WI38 (cell line): Measurements from ENCODE around the gene BAG3.

Experiments
- H3K4me3 ChIP-seq: 2 replicates; pipeline ENCODE4 v1.5.1; 2011; ENCODE audit warnings: low read depth, mild to moderate bottlenecking, control low read depth, low read length
- CTCF ChIP-seq: IDR thresholded peaks from 2 replicates; pipeline ENCODE4 v1.5.1; 2012; ENCODE audit warnings: low read depth, mild to moderate bottlenecking, control low read depth, low read length

Gene BAG3

GRCh38 chr10:119650692-119651513 lies at the start of gene BAG3:
BAG3 (plus strand) TSS chr10:119651380; CDS start chr10:119651676, 296 bp downstream.
- H3K4me3 ChIP-seq = peak within 1 kb of the TSS; percentile 85
- no peak for TF ChIP-seq CTCF

GRCh38 chr10:119602241-119603095 lies 48.7 kb upstream of the BAG3 start:
- peak; percentile 73 for TF ChIP-seq CTCF
- H3K4me3 ChIP-seq = no peak overlapping the region

GRCh38 chr10:119604468-119604867 lies 46.7 kb upstream of the BAG3 start:
- TF ChIP-seq CTCF = no peak
- H3K4me3 ChIP-seq = no peak overlapping the region

GRCh38 chr10:119608316-119609155 lies 42.6 kb upstream of the BAG3 start:
- peak; percentile 64 for TF ChIP-seq CTCF
- H3K4me3 ChIP-seq = no peak overlapping the region

GRCh38 chr10:119609516-119609915 lies 41.7 kb upstream of the BAG3 start:
- H3K4me3 ChIP-seq = no peak overlapping the region
- no peak for TF ChIP-seq CTCF

GRCh38 chr10:119611433-119611832 lies 39.7 kb upstream of the BAG3 start:
- no peak overlapping the region for H3K4me3 ChIP-seq
- TF ChIP-seq CTCF = no peak
